ENCODE data around the gene BCL6B.

Gene BCL6B

GRCh38 chr17:7042501-7043181, 19.8 kb downstream of the BCL6B start:
- no peak overlapping the region for H3K4me2 ChIP-seq (ENCODE audit: low read length)
- H3K9ac ChIP-seq (ENCODE audit: low read length), result no peak overlapping the region
- H3K9me3 ChIP-seq (ENCODE audit: low read length), result no peaks in the 10 kb centered on the region
- peaks cover 29% of the 10 kb centered on the region for H3K4me1 ChIP-seq (ENCODE audit: insufficient read depth, low read length, severe bottlenecking)
- TF ChIP-seq EZH2 (IDR thresholded peaks at IDR 0.05; ENCODE audit: borderline replicate concordance, low read length) (no peak), CTCF (IDR thresholded peaks at IDR 0.05; ENCODE audit: low read length) (no peak)
- H3K79me2 ChIP-seq (ENCODE audit: insufficient read depth, low read length), result no peaks in the 10 kb centered on the region
- H2AFZ ChIP-seq (ENCODE audit: low read length), result no peak overlapping the region
- H3K27me3 ChIP-seq (ENCODE audit: insufficient read depth, low read length), result no peaks in the 10 kb centered on the region
- H3K36me3 ChIP-seq (ENCODE audit: insufficient read depth, low read length), result no peaks in the 10 kb centered on the region; the same call in 1 of the 2 replicates
- no peaks in the 10 kb centered on the region for H3F3A ChIP-seq (ENCODE audit: insufficient read depth, low read length)
- no peaks in the 10 kb centered on the region for H4K20me1 ChIP-seq (ENCODE audit: insufficient read depth, low read length)
- H3K27ac ChIP-seq (ENCODE audit: low read depth, low read length, poor library complexity, severe bottlenecking), result no peak overlapping the region
- no peaks in the 10 kb centered on the region for H3K9me2 ChIP-seq (ENCODE audit: low read depth, low read length)
- no peak overlapping the region for H3K4me3 ChIP-seq (ENCODE audit: low read depth, low read length, poor library complexity, severe bottlenecking)

- H3K4me3 ChIP-seq (ENCODE audit: low read depth, low read length, poor library complexity, severe bottlenecking), result no peak overlapping the region
Measured at GRCh38 chr17:7043182-7043496, 20.3 kb downstream of the BCL6B start.

GRCh38 chr17:7043497-7044198, 20.8 kb downstream of the BCL6B start, which contains the start of gene SLC16A11:
Gene SLC16A11 (minus strand): TSS chr17:7044092. CDS start chr17:7043513, 579 bp downstream.
- H3K4me3 ChIP-seq (ENCODE audit: low read depth, low read length, poor library complexity, severe bottlenecking), result peak within 1 kb of the TSS; percentile 5
- no peaks in the 10 kb centered on the region for H3K79me2 ChIP-seq (ENCODE audit: insufficient read depth, low read length)
- TF ChIP-seq CTCF (IDR thresholded peaks at IDR 0.05; ENCODE audit: low read length), result no peak
- TF ChIP-seq EZH2 (IDR thresholded peaks at IDR 0.05; ENCODE audit: borderline replicate concordance, low read length), result no peak
- H3K9me2 ChIP-seq (ENCODE audit: low read depth, low read length), result no peaks in the 10 kb centered on the region
- H3K9ac ChIP-seq (ENCODE audit: low read length), result no peak within 1 kb of the TSS
- H3K4me2 ChIP-seq (ENCODE audit: low read length), result peak within 1 kb of the TSS; percentile 50; the same call in 1 of the 2 replicates
- H3K9me3 ChIP-seq (ENCODE audit: low read length), result no peaks in the 10 kb centered on the region
- H3F3A ChIP-seq (ENCODE audit: insufficient read depth, low read length), result no peaks in the 10 kb centered on the region
- peaks cover 29% of the 10 kb centered on the region for H3K4me1 ChIP-seq (ENCODE audit: insufficient read depth, low read length, severe bottlenecking)
- no peak within 1 kb of the TSS for H3K27ac ChIP-seq (ENCODE audit: low read depth, low read length, poor library complexity, severe bottlenecking)
- no peak within 1 kb of the TSS for H2AFZ ChIP-seq (ENCODE audit: low read length)
- H3K36me3 ChIP-seq (ENCODE audit: insufficient read depth, low read length), result no peaks in the 10 kb centered on the region; the same call in 1 of the 2 replicates
- H3K27me3 ChIP-seq (ENCODE audit: insufficient read depth, low read length), result no peaks in the 10 kb centered on the region
- no peaks in the 10 kb centered on the region for H4K20me1 ChIP-seq (ENCODE audit: insufficient read depth, low read length)

More at GRCh38 chr17:7043182-7043496, 20.3 kb downstream of the BCL6B start:
- Histone ChIP-seq H2AFZ (ENCODE audit: low read length) (no peak overlapping the region), H3F3A (ENCODE audit: insufficient read depth, low read length) (no peaks in the 10 kb centered on the region), H3K4me2 (ENCODE audit: low read length) (no peak overlapping the region), H3K27me3 (ENCODE audit: insufficient read depth, low read length) (no peaks in the 10 kb centered on the region), H3K79me2 (ENCODE audit: insufficient read depth, low read length) (no peaks in the 10 kb centered on the region), H3K9me2 (ENCODE audit: low read depth, low read length) (no peaks in the 10 kb centered on the region), H3K9ac (ENCODE audit: low read length) (no peak overlapping the region), H4K20me1 (ENCODE audit: insufficient read depth, low read length) (no peaks in the 10 kb centered on the region), H3K27ac (ENCODE audit: low read depth, low read length, poor library complexity, severe bottlenecking) (no peak overlapping the region), H3K4me1 (ENCODE audit: insufficient read depth, low read length, severe bottlenecking) (peaks cover 29% of the 10 kb centered on the region), H3K9me3 (ENCODE audit: low read length) (no peaks in the 10 kb centered on the region), H3K36me3 (ENCODE audit: insufficient read depth, low read length) (no peaks in the 10 kb centered on the region; the same call in 1 of the 2 replicates)
- TF ChIP-seq CTCF (IDR thresholded peaks at IDR 0.05; ENCODE audit: low read length), result no peak
- TF ChIP-seq EZH2 (IDR thresholded peaks at IDR 0.05; ENCODE audit: borderline replicate concordance, low read length), result no peak

All from OCI-LY1 (cell line).